ENCODE measurements around the gene KCNQ1.
A peak's percentile ranks its signal among the peaks of the same experiment; 100 is the strongest.

The KCNQ1 gene

GRCh38 chr11:2521733-2522630 is 77.2 kb downstream of the KCNQ1 start:
- no peak for DNase-seq (ENCODE audit: low read depth in 3 of 3)

GRCh38 chr11:2522631-2523255 is 77.9 kb downstream of the KCNQ1 start:
- no peak for DNase-seq (ENCODE audit: low read depth in 3 of 3)

GRCh38 chr11:2523821-2524391 is 79.1 kb downstream of the KCNQ1 start:
- DNase-seq (ENCODE audit: low read depth in 3 of 3) = no peak

DNA sequence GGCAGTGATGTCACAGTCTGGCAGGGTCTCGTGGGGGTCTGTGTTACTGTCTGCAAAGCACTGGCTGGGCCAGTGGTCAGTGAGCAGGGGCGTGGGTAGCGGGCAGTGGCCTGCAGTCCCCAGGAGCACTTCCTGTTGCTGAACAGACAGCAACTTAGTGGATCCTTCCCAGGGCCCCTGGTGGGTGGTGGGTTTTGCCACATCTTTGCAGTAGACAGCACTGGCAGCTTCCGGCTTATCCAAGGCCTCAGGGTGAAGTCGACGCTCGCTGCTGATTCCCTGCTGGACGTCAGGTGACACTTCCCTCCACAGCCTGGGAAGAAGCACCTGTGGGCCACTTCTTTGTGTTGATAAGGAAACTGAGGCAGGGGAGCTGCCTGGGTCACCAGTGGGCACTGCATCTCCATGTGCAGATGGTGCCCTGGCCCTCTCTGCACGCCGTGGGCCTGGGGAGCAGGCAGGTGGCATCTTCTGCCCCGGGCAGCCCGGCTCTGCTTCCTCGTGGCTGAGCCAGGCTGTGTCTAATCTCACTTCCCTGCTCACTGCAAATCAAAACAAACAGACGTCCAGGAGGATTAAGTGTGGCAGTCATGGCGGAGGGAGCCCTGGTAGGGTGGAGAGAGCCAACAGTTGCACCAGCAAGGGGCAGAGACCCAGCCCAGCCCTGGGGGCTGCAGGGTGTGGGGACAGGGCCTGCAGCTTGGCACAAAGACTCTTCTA is 79.8 kb downstream of the KCNQ1 start:
- DNase-seq (ENCODE audit: low read depth in 3 of 3) = no peak

GRCh38 chr11:2525166-2525861 is 80.5 kb downstream of the KCNQ1 start:
- DNase-seq (ENCODE audit: low read depth in 3 of 3) = no peak

DNA sequence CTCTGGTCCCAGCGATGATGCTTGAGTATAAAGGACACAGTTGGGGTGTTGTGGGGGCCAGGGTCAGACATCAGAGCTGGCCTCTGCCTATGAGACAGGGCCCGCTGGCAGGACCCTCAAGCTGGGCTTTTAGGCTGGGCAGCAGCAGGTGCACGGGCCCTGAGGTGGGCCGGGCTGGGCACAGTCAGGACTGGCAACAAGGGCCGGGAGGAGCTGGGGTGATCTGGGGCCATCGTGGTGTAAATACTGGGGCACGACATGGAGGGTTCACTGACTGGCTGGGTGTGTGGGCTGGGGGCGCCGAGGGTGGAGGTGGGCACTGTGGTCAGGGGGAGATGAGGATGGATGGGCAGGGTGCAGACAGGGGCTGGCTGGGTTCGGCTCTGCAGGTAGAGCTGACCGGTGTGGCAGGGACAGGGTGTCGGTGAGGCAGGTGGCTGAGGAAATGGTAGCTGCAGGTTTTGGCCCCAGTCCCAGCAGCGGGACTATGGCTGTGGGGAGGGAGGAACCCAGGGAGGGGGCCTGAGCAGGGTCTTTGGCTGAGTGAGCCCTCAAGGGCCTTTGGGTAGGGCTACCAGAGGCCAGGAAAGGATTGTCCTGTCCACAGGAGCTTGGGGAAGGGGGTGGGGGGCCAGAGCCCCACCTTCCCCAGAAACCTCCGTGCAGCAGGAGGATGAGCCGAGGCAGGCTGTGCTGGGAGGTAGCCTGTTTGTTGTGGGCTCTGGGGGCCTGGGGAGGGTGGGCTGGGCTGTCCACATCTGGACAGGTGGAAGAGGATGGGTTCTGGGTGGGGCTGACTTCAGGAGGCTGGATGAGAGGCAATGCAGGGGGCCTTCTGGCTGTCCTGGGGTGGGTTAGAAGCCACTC is 81.4 kb downstream of the KCNQ1 start:
- DNase-seq (ENCODE audit: low read depth in 3 of 3) = no peak

DNA sequence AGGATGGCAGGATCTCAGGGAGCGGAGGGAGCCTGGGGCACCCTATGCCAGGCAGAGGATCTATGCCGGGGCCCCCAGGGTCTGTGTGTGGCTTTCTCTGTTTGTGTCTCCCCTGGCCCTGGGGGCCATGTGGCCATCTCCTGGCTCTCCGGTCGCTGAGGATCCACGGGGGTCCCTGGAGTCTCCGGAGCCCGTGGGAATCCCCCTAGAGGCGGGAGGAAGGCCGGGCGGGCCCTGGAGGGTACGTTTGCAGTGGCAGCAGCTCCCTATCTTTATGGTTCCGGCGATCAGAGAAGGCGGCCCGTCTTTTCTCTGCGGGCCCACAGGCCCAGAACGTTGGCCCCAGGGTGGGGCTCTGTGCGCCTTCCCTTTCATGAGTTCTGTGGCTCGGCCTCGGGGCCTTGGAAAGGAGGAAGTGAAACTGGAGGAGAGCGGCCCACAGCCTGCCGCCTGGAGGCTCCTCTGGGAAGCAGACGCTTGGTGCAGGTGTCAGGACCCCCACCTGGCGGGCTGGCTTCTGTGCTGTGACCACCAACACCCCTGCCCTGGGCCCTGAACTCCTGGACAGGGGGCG is 82.1 kb downstream of the KCNQ1 start:
- DNase-seq (ENCODE audit: low read depth in 3 of 3) = no peak

GRCh38 chr11:2527621-2528291 is 82.9 kb downstream of the KCNQ1 start:
- DNase-seq (ENCODE audit: low read depth in 3 of 3) = no peak

GRCh38 chr11:2528301-2529050 is 83.7 kb downstream of the KCNQ1 start:
- no peak for DNase-seq (ENCODE audit: low read depth in 3 of 3)

DNA sequence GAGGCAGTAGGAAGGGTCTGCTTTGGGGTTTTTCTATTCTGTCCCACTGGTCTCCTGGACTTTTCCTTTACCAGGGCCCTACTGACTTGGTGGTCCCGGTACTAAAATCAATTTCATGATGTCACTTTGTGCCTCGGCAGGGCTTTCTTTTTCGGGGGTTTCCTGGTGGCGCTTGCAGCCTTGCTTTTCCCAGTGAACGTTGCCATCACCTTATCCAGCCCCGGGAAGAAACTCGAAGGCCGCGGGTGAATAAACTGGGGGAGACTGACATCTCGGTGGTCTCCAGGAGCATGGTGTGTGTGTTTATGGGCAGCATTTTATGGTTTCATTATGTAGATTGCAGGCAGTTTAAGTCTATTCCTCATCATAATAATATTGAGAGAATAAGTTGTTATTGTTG is 84.4 kb downstream of the KCNQ1 start:
- DNase-seq (ENCODE audit: low read depth in 3 of 3) = no peak

DNA sequence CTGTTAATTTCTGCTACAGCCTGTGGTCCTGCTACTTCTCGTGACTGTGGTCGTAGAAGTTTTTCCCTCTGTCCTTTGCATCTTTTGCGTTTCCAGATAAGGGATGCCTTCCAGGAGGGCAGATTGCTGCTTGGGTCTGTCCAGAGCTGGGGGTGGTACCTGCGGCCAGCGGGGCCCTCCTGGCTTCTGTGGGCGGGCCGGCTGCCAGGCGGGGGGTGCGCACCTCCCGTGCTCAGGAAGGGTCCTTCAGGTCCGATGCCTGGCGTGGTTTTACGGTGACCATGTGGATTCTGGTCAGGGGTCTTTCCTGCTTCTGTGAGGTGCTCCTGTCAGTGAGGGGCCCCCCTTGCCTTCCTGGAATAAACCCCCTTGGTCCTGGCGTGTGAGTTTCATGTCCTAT is 84.8 kb downstream of the KCNQ1 start:
- no peak for DNase-seq (ENCODE audit: low read depth in 3 of 3)

DNA sequence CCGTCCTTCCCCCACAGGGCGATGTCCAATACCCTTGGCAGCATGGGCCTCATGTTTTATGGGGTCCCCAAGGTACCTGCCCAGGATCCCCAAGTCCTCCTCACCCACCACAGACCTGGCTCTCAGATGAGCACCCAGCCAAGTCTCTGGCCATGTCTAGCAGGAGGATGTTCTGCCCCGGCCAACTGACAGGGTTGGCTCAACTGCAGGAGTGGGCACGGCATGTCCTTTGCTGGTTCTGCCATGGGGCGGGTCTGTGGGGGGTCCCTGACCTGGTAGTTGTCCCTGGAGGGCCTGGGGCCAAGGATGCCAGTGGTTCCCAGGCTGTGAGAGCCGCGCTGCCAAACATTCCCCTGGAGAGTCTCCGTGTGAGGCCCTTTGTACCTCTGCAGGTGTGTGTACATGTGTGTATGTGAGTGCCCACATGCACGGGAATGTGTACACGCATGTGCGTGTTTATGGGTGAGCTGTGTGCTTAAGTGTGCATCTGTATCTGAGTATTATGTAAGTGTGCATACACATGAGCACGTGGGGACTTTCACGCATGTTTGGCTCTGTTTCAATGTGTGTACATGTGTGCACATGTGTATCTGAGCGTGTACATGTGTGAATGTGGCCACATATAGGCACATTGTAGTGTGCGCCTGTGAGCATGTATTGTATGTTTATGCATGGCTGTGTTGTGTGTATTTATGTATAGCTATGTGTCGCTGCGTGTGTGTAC is 85.5 kb downstream of the KCNQ1 start:
- no peak for DNase-seq (ENCODE audit: low read depth in 3 of 3)

GRCh38 chr11:2530855-2531200 is 86.0 kb downstream of the KCNQ1 start:
- DNase-seq (ENCODE audit: low read depth in 3 of 3) = no peak

GRCh38 chr11:2531277-2531986 is 86.6 kb downstream of the KCNQ1 start:
- DNase-seq (ENCODE audit: low read depth in 3 of 3) = peak; percentile 31 to 56 (median 52)

- no peak for DNase-seq (ENCODE audit: low read depth in 3 of 3)
Observed at GRCh38 chr11:2531987-2532703, 87.3 kb downstream of the KCNQ1 start.

- peak; percentile 90 to 92 (median 90) for DNase-seq (ENCODE audit: low read depth in 3 of 3)
Observed at GRCh38 chr11:2532704-2533586, 88.1 kb downstream of the KCNQ1 start.
